Activated CD8-positive, alpha-beta memory T cell treated with anti-CD3 and anti-CD28 coated beads for 1 hour (primary cell): ENCODE data around the gene ATAD1.
"Not testable (repeated sequence)": the region's sequence is repeated elsewhere in the genome, so short reads cannot be mapped to it uniquely, and the experiment has no call there.

Experiments used
- DNase-seq, 2 donors: peaks; one replicate each; pipeline ENCODE4 v3.0.0-alpha.2; 2020; ENCODE audit warnings: low read depth in 1 of 2; ENCODE audit errors: extremely low read depth in 1 of 2

Gene ATAD1

GRCh38 chr10:87817609-87818504, at the start of gene ATAD1:
ATAD1 (minus strand) TSS chr10:87818226; CDS start chr10:87814599, 3,627 bp downstream.
- DNase-seq: peak; percentile 60 to 78

GRCh38 chr10:87867453-87867852, 49.4 kb upstream of the ATAD1 start:
- DNase-seq: no peak

- DNase-seq: no peak
Observed at GRCh38 chr10:87866412-87866974, 48.5 kb upstream of the ATAD1 start.

- no peak for DNase-seq
Observed at GRCh38 chr10:87865241-87865881, 47.3 kb upstream of the ATAD1 start.

- DNase-seq: no peak
Observed at GRCh38 chr10:87864496-87865059, 46.6 kb upstream of the ATAD1 start.

- not testable (repeated sequence) for DNase-seq
Observed at GRCh38 chr10:87863951-87864495, 46.0 kb upstream of the ATAD1 start.

GRCh38 chr10:87863053-87863943, 45.3 kb upstream of the ATAD1 start, which contains the start of the genes KLLN and PTEN:
KLLN (minus strand) TSS chr10:87863533; CDS start chr10:87862487, 1,046 bp downstream.
PTEN (plus strand) TSS chr10:87863625; CDS start chr10:87864470, 845 bp downstream.
- DNase-seq: peak; percentile 56 to 68

- no peak for DNase-seq
Observed at GRCh38 chr10:87862679-87863052, 44.6 kb upstream of the ATAD1 start.

GRCh38 chr10:87861953-87862678, 44.1 kb upstream of the ATAD1 start:
- peak; percentile 87 for DNase-seq

GRCh38 chr10:87861566-87861952, 43.5 kb upstream of the ATAD1 start:
- peak in 1 of 2 donors; percentile 5 for DNase-seq

- DNase-seq: no peak
Observed at GRCh38 chr10:87860816-87861403, 42.9 kb upstream of the ATAD1 start.

- no peak for DNase-seq
Observed at GRCh38 chr10:87860156-87860795, 42.2 kb upstream of the ATAD1 start.

- not testable (repeated sequence) for DNase-seq
Observed at GRCh38 chr10:87855665-87856064, 37.6 kb upstream of the ATAD1 start.

- DNase-seq: not testable (repeated sequence)
Observed at GRCh38 chr10:87855247-87855646, 37.2 kb upstream of the ATAD1 start.

- DNase-seq: no peak
Observed at GRCh38 chr10:87852089-87852488, 34.1 kb upstream of the ATAD1 start.

GRCh38 chr10:87850742-87851205, 32.7 kb upstream of the ATAD1 start:
- peak in 1 of 2 donors; percentile 7 for DNase-seq

- no peak for DNase-seq
Observed at GRCh38 chr10:87849001-87849400, 31.0 kb upstream of the ATAD1 start.

GRCh38 chr10:87847550-87847949, 29.5 kb upstream of the ATAD1 start:
- DNase-seq: no peak
